Dermis microvascular lymphatic vessel endothelial cell (primary cell): ENCODE data around the gene SLC16A2. TPM values are rescaled to one million over a fixed set of nuclear protein-coding genes. Genes with fewer than 3 reads are reported as not detected.

Experiments used
- DNase-seq, 2 donors: peaks; one replicate each; pipeline versions ENCODE4 v3.0.0 to v3.0.0-alpha.2; 2010; ENCODE audit warnings: low read depth in 2 of 2
- total RNA-seq: library from RNA; depleted of rRNA; stranded (reverse); fragments of >200 nt; gene quantifications from 2 replicates; pipeline ENCODE4 v1.2.1, GENCODE V29; 2014

SLC16A2 gene
- total RNA-seq, 1 donor from 2014 or later = 0.39 TPM

DNA sequence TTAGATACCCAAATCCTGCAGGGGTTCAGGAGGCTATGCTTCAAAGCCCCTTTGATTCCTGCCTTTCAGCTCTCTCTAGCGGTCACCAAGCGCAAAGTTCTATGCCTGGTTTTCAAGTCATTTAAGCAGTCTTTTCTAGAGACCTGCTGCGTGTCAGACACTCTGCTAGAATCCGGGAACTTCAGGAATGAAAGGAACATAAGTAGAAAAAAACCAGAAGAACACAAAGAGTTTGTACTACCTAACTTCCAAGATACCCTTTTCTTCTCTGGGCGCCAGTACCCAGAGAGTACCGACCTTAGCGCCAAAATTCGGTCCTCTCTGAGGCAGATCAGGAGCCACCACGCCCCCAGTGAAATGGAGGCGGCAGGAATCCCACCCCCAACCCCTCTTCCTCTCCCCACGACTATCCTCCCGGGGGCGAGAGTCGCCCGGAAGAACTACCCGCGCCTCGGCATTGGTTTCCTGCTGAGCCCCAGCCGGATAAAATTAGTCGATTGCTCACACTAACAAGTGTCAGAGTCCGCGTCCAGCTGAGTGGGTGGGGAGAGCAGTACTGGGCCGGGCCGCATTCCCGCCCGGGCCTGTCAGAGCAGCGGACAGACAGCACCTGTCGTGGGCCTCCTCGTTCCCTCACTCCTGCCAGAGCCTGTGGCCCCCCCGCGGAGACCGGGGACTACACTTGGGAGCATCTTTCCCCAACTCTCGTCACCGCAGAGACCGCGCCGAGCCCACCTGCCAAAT, 114.3 kb downstream of the SLC16A2 start:
- DNase-seq = peak; percentile 11 to 58

DNA sequence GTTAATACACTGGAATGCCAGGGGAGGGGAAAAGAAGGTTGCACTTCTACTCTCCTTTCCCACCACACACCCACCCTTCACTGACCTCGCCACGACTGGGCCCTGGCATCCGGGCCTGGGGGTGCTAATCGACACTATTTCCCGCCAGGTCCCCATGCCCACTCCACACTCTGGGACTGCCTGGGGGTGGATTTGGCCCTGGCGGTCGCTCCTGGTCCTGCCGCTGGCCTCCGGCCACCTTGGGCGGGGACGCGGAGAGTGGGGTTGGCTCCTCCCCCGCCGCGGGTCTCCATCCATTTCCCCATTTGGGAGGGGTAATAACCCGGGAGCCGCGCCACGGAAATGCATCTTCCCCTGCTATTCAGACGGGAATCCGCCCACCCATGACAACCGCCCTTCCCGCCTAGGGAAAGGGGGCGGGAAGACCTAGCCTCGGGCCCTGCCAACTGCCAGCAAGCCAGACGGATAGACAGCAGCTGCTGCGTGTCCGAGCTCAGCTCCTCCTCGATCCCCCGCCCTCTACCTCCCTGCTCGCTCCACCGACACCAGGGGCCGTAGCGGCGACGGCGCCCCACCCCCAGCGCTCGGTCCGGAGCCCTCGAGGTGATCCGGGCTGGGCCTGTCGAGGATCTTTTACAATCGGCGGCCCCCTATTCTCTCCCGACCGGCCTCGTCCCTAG, 115.0 kb downstream of the SLC16A2 start:
- peak; percentile 50 to 74 for DNase-seq

DNA sequence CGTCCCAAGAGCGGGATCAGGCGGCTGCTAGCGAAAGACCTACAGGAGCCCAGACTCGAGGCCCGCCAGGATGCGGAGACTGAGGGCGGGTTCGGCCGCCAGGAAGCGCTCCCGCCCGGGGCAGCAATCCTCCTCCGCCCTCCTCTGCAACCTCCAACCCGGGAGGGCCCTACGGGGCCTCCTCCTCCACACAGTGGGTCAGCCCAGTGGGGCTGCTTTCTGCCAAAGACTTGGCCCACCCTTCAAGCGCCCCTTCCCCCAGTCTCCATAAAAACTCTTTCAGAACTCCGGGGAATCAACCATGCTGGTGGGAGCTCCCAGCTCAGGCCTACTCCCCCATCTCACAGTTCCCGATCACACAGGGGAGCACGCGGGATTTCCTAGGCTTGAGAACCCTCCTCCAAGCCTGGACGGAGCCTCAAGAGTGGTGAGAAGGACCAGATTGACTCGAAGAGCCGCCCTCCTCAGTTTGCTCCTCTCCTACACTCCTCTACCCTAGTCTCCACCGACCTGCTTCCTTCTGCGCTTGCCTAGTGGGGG, 115.6 kb downstream of the SLC16A2 start:
- no peak for DNase-seq

DNA sequence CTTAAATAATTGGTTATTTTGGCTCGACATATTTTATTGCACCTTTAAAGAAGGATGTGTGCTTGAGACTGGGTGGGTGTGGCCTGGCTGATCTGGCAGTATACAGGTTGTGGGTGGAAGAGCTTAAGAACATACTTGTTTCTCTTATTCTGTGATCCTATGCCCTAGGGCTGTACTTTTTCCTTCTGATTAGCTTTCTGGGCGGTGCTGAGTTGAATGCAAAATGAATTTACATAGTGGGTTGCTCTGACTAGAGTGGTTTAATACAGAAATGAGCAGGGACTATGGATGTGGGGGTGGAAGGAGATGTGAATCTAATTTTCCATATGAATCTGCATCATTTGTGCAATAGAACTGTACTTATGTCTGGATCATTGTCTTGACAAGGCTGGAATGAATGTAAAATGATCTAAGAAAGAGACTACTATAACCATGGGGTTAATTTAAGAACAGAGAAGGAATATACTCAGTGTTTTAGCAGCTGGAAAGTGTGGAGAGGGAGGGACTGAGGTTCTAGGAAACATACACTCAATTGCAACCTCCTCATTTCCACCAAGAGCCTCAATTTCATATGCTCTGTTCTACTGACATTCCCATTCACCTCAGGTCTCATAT, 119.4 kb downstream of the SLC16A2 start:
- no peak for DNase-seq

DNA sequence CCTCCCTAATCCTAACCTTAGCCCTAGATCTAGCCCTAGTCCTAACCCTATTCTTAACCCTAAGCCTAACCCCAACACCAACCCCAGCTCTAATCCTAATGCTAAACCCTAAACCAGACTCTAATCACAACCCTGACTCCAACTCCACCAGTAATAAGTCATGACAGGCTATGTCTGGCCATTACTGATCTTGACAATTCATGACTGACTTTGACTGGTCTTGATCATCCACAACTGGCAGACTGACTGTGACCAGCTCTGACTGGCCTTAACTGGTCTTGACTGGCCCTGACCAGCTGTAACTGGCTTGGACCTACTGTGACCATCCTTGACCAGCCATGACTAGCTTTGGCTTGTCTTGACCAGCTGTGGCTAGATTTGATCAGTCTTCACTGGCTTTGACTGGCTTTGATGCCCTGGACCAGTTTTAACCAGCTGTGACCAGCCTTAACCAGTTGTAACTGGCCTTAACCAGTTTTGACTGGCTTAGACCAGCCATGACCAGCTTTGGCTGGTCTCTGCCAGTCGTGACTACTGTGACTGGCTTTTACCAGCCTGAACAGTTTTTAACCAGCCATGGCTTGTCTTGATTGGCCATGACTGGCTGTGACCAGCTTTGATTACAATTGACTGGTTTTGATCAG, 124.7 kb downstream of the SLC16A2 start:
- DNase-seq = no peak

DNA sequence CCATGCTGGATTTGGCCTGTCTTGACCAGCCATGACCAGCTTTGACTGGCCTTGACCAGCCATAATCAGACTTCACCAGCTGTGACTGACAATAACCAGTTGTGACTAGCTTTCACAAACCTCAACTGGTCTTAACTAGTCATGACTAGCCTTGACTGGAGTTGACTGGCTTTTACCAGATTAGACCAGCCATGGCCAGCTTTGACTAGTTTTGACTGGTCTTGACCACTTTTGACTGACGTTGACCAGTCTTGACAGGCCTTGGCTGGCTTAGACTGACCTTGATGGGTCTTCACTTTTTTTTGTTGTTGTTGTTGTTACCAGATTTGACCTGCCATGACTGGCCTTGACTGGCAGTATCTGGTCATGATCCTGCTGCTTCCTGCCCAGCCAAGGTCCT, 125.7 kb downstream of the SLC16A2 start:
- no peak for DNase-seq

DNA sequence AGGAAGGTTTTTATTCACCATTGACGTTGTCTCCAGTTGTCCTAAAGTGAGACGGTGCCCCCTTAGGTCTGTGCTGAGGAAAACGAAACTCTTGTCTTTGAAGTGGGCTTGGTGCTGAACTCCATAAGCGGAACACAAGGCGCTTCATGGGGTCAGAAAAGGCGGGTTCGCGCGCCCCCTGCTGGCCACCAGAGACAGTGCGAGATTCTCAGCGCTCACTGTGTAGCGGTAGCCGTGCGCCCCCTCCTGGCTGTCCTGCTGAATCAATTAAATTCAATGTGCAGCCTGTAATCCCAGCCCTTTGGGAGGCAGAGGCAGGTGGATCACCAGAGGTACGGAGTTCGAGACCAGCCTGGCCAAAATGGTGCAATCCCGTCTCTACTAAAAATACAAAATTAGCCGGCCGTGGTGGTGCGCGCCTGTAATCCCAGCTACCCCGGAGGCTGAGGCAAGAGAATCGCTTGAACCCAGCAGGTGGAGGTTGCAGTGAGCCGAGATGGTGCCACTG, 129.1 kb downstream of the SLC16A2 start:
- DNase-seq = peak; percentile 39 to 74

DNA sequence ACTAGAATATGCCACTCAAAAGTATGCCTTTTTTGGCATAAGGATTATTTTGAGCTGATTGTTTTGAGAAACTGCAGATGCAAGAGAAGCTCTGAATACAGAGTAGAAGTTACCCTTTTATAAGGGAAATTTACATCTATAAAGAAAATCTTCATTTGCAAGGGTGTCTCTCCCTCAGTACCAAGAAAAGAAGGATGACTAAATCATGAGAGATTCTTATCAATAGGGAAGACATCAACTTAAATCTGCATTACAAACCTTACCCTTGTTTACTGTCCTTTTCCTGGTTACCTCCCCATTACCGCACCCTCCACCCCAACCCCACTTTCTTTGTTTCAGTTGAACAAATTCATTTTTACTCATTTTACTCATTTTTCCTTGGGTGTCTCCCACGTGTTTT, 130.6 kb downstream of the SLC16A2 start:
- no peak for DNase-seq

DNA sequence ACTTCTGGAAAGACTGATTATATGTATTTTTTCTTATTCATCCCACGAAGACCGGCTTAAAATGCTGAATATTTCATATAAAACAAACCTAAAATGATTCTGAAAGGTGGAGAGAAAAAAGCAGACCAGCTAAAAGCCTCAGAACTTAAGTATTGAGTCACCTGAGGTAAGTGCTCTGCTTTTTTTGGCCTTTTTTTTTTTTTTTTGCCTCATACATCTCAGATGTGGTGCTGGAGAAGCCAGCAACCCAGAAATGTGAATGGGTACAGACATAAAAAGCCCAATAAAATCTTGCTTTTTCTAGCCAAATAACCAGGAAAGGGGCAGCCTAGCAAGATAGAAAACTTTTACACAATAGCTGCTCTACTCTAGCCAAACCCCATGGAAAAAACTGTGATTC, 136.1 kb downstream of the SLC16A2 start:
- DNase-seq = no peak

DNA sequence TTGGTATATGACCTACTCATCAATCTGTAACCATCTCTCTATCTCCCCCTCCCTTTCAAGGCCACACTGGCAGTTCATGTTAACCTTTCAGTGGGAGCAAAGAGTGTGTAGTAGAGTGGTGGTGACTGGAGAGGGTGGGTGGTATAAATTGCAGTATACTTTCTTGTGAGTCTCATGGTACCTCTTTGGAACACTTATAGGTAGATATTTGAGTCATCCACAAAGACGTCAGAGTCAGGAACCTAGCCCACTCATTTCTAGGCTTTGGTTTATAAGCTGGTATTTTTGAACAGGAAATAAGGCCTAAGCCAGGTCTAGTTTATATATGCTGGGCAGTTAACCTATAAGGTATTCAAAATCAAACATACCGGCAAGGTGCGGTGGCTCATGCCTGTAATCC, 156.8 kb downstream of the SLC16A2 start:
- DNase-seq = no peak

DNA sequence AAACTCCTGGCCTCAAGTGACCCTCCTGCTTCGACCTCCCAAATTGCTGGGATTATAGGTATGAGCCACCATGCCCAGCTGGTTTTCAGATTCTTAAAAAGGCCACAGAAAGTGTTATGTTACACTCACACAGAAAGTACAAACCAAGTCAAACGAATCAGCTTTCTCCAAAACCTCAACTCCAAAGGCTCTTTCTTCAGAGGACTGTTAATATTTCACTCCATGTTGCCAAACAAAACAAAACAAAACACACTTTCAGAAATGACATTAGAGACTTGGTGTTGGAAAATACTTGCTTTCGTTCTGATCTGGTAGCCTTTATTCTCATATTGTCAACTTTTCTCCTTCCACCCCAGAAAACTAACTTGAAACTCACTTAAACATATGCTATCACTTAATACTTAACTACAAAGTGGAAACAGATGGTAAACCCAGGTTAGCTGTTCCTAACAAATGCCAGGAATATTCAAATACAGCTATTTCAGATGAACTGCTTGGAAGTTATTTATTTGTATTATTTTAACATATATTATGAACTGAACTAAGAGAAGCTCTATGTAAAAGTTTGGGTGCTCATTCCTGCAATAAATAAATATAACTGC, 158.4 kb downstream of the SLC16A2 start:
- DNase-seq = no peak

Other genes starting within 250 kb of the SLC16A2 start
- gene ZCCHC13, start 117.3 kb upstream of the SLC16A2 start, total RNA-seq = not detected in 2 replicates
- 36.8 and 36.9 TPM in 2 replicates for gene RLIM, start 193.1 kb downstream of the SLC16A2 start, total RNA-seq